Umbilical cord (tissue), 2 donors: ENCODE measurements around the gene ZNF311. TPM values are rescaled to one million over a fixed set of nuclear protein-coding genes. Genes with fewer than 3 reads are reported as not detected.
A peak's percentile ranks its signal among the peaks of the same experiment; 100 is the strongest.
"Not testable (repeated sequence)": the region's sequence is repeated elsewhere in the genome, so short reads cannot be mapped to it uniquely, and the experiment has no call there.

Source experiments
- DNase-seq: peaks from one replicate; pipeline ENCODE4 v3.0.0-alpha.2; 2015; ENCODE audit warnings: low spot score
- total RNA-seq: library from RNA; depleted of rRNA; stranded (reverse); fragments of >200 nt; gene quantifications from one replicate; pipeline ENCODE4 v1.2.3, GENCODE V29; 2014; ENCODE audit warnings: low replicate concordance; ENCODE audit not compliant: insufficient read depth

The ZNF311 gene
- total RNA-seq, 1 donor from 2014 or later = 7.7 TPM

DNA sequence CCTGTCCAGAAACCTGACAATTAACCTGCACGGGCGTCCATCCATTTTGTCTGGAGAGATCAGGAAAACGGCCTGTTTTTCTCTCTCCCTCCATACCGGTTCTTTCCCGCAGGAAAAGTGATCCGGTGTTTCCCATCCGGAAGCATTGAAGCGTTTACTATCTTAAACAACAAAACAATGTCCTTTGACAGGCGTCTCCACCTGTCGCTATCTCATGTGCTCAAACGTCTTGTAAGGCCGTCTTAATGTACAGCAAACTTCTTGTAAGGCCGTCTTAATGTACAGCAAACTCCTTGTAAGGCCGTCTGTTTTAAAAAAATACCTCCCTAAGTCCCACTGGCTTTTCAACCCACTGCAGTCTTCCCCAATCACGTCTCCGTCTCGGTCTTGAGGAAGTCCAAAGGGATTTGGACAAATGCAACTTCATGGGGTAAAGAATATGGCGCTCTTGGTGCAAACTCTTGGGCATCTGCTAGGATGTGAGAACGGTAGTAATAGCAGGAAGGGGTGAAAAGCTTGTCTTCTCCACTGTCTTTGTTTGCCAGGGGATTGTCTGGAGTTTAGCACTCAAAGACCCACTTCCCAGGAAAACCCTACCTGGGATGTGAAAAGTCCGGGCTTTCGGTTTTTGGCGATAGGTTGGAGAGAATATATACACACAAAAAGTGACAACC, 51.4 kb downstream of the ZNF311 start:
- DNase-seq = peak; percentile 13

DNA sequence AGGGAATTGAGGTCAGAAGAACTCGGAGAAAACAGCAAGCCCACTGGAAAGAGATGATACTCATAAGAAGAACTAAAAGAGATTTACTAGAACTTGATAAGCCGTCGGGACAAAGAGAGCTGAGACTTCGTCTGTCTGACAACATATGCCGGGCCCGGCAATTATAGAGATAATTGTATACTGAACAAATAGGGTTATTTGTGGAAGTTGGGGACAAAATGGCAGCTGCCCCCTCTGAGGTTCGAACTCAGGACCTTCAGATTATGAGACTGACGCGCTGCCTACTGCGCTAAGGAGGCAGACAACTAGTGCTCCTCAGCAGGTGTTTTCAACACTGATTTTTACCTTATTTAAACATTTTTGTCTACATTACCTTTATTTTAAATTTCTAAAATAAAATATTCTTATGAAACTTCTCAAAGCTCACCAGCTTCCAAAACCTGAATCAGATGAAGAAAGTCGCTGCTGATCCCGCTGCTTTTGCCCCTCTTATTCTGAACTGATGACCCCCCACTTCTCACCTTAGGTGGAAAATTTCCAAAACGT, 52.0 kb downstream of the ZNF311 start:
- peak; percentile 49 for DNase-seq

DNA sequence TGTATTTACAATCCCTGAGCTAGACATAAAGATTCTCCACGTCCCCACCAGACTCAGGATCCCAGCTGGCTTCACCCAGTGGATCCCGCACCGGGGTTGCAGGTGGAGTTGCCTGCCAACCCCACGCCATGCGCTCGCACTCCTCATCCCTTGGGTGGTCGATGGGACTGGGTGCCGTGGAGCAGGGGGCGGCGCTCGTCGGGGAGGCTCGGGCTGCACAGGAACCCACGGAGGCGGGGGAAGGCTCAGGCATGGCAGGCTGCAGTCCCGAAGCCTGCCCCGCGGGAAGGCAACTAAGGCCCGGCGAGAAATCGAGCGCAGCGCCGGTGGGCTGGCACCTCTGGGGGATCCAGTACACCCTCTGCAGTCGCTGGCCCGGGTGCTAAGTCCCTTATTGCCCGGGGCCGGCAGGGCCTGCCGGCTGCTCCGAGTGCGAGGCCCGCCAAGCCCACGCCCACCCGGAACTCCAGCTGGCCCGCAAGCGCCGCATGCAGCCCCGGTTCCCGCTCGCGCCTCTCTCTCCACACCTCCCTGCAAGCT, 55.4 kb downstream of the ZNF311 start:
- DNase-seq = not testable (repeated sequence)

DNA sequence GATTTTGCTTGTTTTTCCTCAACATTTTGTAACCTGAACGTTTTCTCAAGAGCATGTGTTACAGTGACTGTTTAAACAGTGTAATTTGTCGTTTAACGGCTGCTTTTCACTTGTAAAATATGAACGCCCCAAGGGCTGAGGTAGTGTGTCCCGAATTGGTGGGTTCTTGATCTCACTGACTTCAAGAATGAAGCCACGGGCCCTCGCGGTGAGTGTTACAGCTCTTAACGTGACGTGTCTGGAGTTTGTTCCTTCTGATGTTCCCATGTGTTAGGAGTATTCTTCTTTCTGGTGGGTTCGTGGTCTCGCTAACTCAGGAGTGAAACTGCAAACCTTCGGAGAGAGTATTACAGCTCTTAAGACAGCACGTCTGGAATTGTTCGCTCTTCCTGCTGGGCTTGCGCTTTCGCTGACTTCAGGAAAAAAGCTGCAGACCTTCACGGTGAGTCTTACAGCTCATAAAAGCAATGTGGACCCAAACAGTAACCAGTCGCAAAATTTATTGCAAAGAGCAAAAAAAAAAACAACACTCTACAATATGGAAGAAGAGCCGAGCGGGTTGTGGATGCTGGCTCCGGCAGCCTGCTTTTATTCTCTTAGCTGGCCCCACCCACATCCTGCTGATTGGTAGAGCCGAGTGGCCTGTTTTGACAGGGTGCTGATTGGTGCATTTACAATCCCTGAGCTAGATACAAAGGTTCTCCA, 56.2 kb downstream of the ZNF311 start:
- no peak for DNase-seq

DNA sequence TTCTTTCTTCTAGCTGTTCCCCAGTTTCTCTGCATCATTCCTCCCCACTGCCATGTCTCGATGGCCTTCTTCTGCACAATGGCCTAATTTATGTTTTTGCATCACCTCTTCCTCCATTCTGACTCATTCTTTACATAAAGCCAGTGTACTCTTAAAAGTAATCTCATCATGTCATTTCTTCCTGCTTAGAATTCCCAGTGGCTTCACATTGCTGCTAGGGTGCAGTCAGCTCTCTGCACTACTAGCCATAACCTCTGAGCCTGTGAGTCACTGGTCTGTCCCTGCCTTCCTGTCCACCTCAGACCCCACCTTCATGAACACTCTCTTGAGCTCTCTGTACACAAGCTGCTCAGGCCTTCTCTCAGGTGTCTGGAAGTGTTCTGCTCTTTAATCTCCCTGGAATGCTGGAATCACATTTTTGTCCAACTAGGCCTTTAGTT, 57.3 kb downstream of the ZNF311 start:
- no peak for DNase-seq

DNA sequence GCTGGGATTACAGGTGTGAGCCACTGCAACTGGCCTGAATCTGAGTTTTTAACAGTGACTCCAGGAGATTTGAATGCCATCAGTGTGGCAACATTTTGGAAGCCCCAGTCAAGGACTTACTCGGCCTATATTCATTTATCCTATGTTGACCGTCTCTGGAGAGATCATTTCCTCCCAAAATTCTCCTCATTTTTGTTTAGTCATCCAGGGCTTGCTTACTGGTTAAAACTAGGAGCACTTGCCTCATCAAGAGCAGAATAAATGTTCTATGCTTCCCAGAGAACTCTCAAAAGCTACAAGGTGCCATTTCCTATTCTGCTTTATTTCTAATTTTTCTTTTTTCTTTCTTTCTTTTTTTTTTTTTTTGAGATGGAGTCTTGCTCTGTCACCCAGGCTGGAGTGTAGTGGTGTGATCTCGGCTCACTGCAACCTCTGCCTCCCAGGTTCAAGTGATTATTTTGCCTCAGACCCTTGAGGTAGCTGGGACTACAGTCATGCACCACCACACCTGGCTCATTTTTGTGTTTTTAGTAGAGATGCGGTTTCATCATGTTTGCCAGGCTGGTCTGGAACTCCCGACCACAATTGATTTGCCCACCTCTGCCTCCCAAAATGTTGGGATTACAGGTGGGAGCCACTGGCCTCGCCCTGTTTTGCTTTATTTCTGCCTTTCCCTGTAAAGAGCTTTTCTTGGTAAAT, 57.9 kb downstream of the ZNF311 start:
- no peak for DNase-seq

DNA sequence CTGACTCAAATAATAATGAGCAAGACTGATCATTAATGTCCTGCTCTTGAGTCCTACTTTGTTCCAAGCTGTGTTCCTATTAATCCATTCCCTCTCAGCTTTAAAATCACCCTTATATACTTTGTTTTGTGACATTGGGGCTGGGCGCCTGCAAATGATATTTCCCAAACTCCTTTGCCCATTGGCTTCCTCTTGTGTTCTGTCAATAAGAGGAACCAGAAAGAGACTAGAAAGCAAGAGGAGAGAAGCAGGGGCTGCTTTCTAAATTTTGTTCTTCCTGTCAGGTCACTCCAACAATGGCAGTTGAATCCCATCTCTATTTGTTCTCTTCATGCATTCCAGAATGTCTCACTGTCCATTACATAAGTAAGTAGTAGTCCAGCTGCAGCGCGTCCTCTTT, 59.8 kb downstream of the ZNF311 start:
- DNase-seq = no peak

Other genes starting within 250 kb of the ZNF311 start
- gene TRIM27, start 81.3 kb downstream of the ZNF311 start, total RNA-seq = 44.1 TPM
- 1.2 TPM for gene OR2W1, start 39.9 kb upstream of the ZNF311 start, total RNA-seq
- gene OR2B3, start 82.0 kb upstream of the ZNF311 start, total RNA-seq = not detected
- 5.1 TPM for gene OR2J1, start 94.2 kb upstream of the ZNF311 start, total RNA-seq
- 3.1 TPM for gene OR2J3, start 102.7 kb upstream of the ZNF311 start, total RNA-seq
- 2.9 TPM for gene OR2J2, start 165.6 kb upstream of the ZNF311 start, total RNA-seq